A673 (cell line): ENCODE results near the gene PFKM. TPM values are rescaled to one million over a fixed set of nuclear protein-coding genes. Genes with fewer than 3 reads are reported as not detected.
A peak's percentile ranks its signal among the peaks of the same experiment; 100 is the strongest.

ENCODE experiments used
- BruUV-seq: library from RNA; stranded (reverse); fragments of 400-500 nt; replicated peaks from 2 replicates; lab custom pipeline; 2021; lab: Mats Ljungman, UMichigan
- CTCF ChIA-PET: fragments of 300-600 bp; sonication (Branson Sonifier 250); formaldehyde crosslinking; loops from one replicate; lab custom pipeline; 2022; ENCODE audit warnings: antibody characterized with exemption; lab: Charles Lee
- POLR2A ChIA-PET: fragments of 300-600 bp; sonication (Branson Sonifier 250); formaldehyde crosslinking; loops from one replicate; lab custom pipeline; 2022; ENCODE audit warnings: antibody characterized with exemption; ENCODE audit not compliant: low non-redundant PET; lab: Charles Lee
- DNase-seq: peaks from one replicate; pipeline ENCODE4 v3.0.0-alpha.2; 2015; ENCODE audit warnings: low spot score
- H3K27ac ChIP-seq: fragments of 200-600 bp; sonication (generic); 2 replicates; pipeline ENCODE4 v1.5.1; 2016; ENCODE audit warnings: mixed run types, low read depth, mild to moderate bottlenecking, mixed read lengths, antibody characterized with exemption, low read length; ENCODE audit not compliant: poor library complexity, severe bottlenecking
- H3K27me3 ChIP-seq: fragments of 200-600 bp; sonication (generic); replicated peaks from 2 replicates; pipeline ENCODE4 v1.6.1; 2017; ENCODE audit warnings: mixed run types, low read depth, mild to moderate bottlenecking, mixed read lengths, antibody characterized with exemption, low read length; ENCODE audit not compliant: insufficient read depth, poor library complexity
- H3K36me3 ChIP-seq: fragments of 200-600 bp; sonication (generic); 2 replicates; pipeline ENCODE4 v1.6.1; 2016; ENCODE audit warnings: mixed run types, mild to moderate bottlenecking, mixed read lengths, antibody characterized with exemption, low read length; ENCODE audit not compliant: insufficient read depth, poor library complexity, severe bottlenecking
- H3K4me1 ChIP-seq: fragments of 200-600 bp; sonication (generic); 2 replicates; pipeline ENCODE4 v1.6.1; 2017; ENCODE audit warnings: mixed run types, mild to moderate bottlenecking, mixed read lengths, antibody characterized with exemption, low read length; ENCODE audit not compliant: insufficient read depth, poor library complexity, severe bottlenecking
- H3K4me3 ChIP-seq: fragments of 200-600 bp; sonication (generic); 2 replicates; pipeline ENCODE4 v1.5.1; 2016; ENCODE audit warnings: low read depth, mixed run types, mild to moderate bottlenecking, mixed read lengths, low read length; ENCODE audit not compliant: poor library complexity, severe bottlenecking
- H3K9me3 ChIP-seq: fragments of 200-600 bp; sonication (generic); 2 replicates; pipeline ENCODE4 v1.6.1; 2016; ENCODE audit warnings: mixed run types, low read depth, mild to moderate bottlenecking, mixed read lengths, antibody characterized with exemption, low read length; ENCODE audit not compliant: poor library complexity, severe bottlenecking
- CTCF ChIP-seq: fragments of 300-800, 200-600 bp; sonication (generic); conservative IDR thresholded peaks from 2 replicates; pipeline ENCODE4 v1.5.1; 2017; ENCODE audit warnings: low read depth, mild to moderate bottlenecking, antibody characterized with exemption, low read length, moderate library complexity, mixed read lengths
- EZH2 ChIP-seq: fragments of 200-600 bp; sonication (generic); IDR thresholded peaks from 2 replicates; pipeline ENCODE4 v1.6.1; 2017; ENCODE audit warnings: borderline replicate concordance, low read depth, mild to moderate bottlenecking, mixed read lengths, antibody characterized with exemption, low read length; ENCODE audit not compliant: poor library complexity, severe bottlenecking
- intact Hi-C: fragments of 100-400 bp; cut with micrococcal nuclease; formaldehyde crosslinking; loops from one replicate; pipeline ENCODE4 v1.10.0; 2022; ENCODE audit not compliant: unreplicated experiment
- total RNA-seq: library from RNA; stranded (reverse); gene quantifications from 2 replicates; pipeline ENCODE4 v1.2.3, GENCODE V29; 2021

The PFKM gene
- total RNA-seq, 1 experiment from 2014 or later, result 114 TPM

GRCh38 chr12:48106681-48107613, 12.2 kb upstream of the PFKM start:
- TSS peak; percentile 80 for BruUV-seq
- ChIA-PET POLR2A (no interaction called here), CTCF (interaction anchor here (0.6 kb wide), 1 partner anchor 138 kb away, joined by 3 read pairs; no protein-coding TSS in a partner anchor)
- H3K9me3 ChIP-seq, result no peaks in the 10 kb centered on the region
- DNase-seq, result no peak
- intact Hi-C loops, result loop anchor here (5.0 kb wide), 1 partner anchor 50 kb away; the partner anchor contains the start of gene ASB8
- H3K36me3 ChIP-seq, result no peaks in the 10 kb centered on the region
- peaks cover 18% of the 10 kb centered on the region for H3K4me1 ChIP-seq
- H3K27me3 ChIP-seq, result peaks cover 5% of the 10 kb centered on the region
- H3K27ac ChIP-seq, result peak overlapping the region; percentile 97
- H3K4me3 ChIP-seq, result peak overlapping the region; percentile 94
- no peak for TF ChIP-seq EZH2
- TF ChIP-seq CTCF, result no peak

- CTCF ChIA-PET, result no interaction called here
- no TSS peak for BruUV-seq
Observed at GRCh38 chr12:48109424-48109823, 9.7 kb upstream of the PFKM start.

More at GRCh38 chr12:48109424-48109823, 9.7 kb upstream of the PFKM start:
- intact Hi-C loops, result loop anchor here (5.0 kb wide), 1 partner anchor 48 kb away; the partner anchor contains the start of gene ASB8
- POLR2A ChIA-PET, result no interaction called here
- no peak for TF ChIP-seq CTCF
- no peak for TF ChIP-seq EZH2
- Histone ChIP-seq H3K4me3 (no peak overlapping the region), H3K9me3 (no peaks in the 10 kb centered on the region), H3K27ac (no peak overlapping the region), H3K36me3 (no peaks in the 10 kb centered on the region), H3K27me3 (peaks cover 5% of the 10 kb centered on the region), H3K4me1 (peaks cover 6% of the 10 kb centered on the region)
- no peak for DNase-seq
